IMR-90 (cell line): ENCODE measurements around the gene RASD2. TPM values are rescaled to one million over a fixed set of nuclear protein-coding genes. Genes with fewer than 3 reads are reported as not detected.
A peak's percentile ranks its signal among the peaks of the same experiment; 100 is the strongest.

ENCODE experiments used
- ATAC-seq: fragments of 200-7000 bp; cut with Tn5 transposase; 2 replicates; pipeline ENCODE4 v1.9.1; 2020; ENCODE audit warnings: low read depth, mild to moderate bottlenecking, moderate library complexity
- BruUV-seq: library from RNA; stranded (reverse); fragments of 400-500 nt; replicated peaks from 2 replicates; lab custom pipeline; 2021; lab: Mats Ljungman, UMichigan
- CTCF ChIA-PET: fragments of 300-600 bp; formaldehyde crosslinking; extraction: SDS; loops from one replicate; lab custom pipeline; 2021; ENCODE audit warnings: antibody characterized with exemption; lab: Yijun Ruan, JAX
- POLR2A ChIA-PET: fragments of 300-600 bp; sonication (Branson Sonifier 250); formaldehyde crosslinking; loops from one replicate; lab custom pipeline; 2022; ENCODE audit warnings: antibody characterized with exemption; ENCODE audit not compliant: unreplicated experiment; lab: Charles Lee
- DNase-seq: peaks from one replicate; pipeline ENCODE4 v3.0.0; 2013
- H2AFZ ChIP-seq: replicated peaks from 2 replicates; pipeline ENCODE3; 2013; ENCODE audit warnings: low read length, mild to moderate bottlenecking; ENCODE audit not compliant: poor library complexity
- H2AK5ac ChIP-seq: 2 replicates; pipeline ENCODE4 v1.6.1; 2013; ENCODE audit warnings: low read depth, low read length, inconsistent platforms
- H2AK9ac ChIP-seq: replicated peaks from 2 replicates; pipeline ENCODE3; 2013; ENCODE audit warnings: mild to moderate bottlenecking, low read depth, low read length, moderate library complexity; ENCODE audit not compliant: poor library complexity
- H2BK120ac ChIP-seq: 2 replicates; pipeline ENCODE4 v1.6.1; 2013; ENCODE audit warnings: low read depth, low read length, inconsistent platforms
- H2BK15ac ChIP-seq: 3 replicates; pipeline ENCODE4 v1.6.1; 2013; ENCODE audit warnings: low read depth, low read length, inconsistent platforms
- H2BK20ac ChIP-seq: 2 replicates; pipeline ENCODE4 v1.6.1; 2013; ENCODE audit warnings: low read depth, mild to moderate bottlenecking, inconsistent platforms, low read length, moderate library complexity
- H2BK5ac ChIP-seq: 2 replicates; pipeline ENCODE4 v1.6.1; 2013; ENCODE audit warnings: mild to moderate bottlenecking, low read depth, low read length, inconsistent platforms; ENCODE audit not compliant: poor library complexity, severe bottlenecking
- H3K14ac ChIP-seq: replicated peaks from 2 replicates; pipeline ENCODE4 v1.6.1; 2013; ENCODE audit warnings: low read depth, low read length, inconsistent platforms
- H3K18ac ChIP-seq: 2 replicates; pipeline ENCODE4 v1.6.1; 2013; ENCODE audit warnings: low read depth, low read length, control low read depth
- H3K23ac ChIP-seq: 2 replicates; pipeline ENCODE4 v1.6.1; 2013; ENCODE audit warnings: low read depth, low read length, inconsistent platforms
- H3K27ac ChIP-seq: 2 replicates; pipeline ENCODE4 v1.5.1; 2013; ENCODE audit warnings: mild to moderate bottlenecking, control low read depth, low read length; ENCODE audit not compliant: insufficient read depth
- H3K27me3 ChIP-seq: 2 replicates; pipeline ENCODE4 v1.6.1; 2013; ENCODE audit warnings: low read length; ENCODE audit not compliant: control insufficient read depth, insufficient read depth
- H3K36me3 ChIP-seq: 2 replicates; pipeline ENCODE4 v1.6.1; 2013; ENCODE audit warnings: low read length, mixed read lengths; ENCODE audit not compliant: control insufficient read depth, insufficient read depth
- H3K4ac ChIP-seq: 2 replicates; pipeline ENCODE4 v1.6.1; 2013; ENCODE audit warnings: low read depth, low read length, inconsistent platforms
- H3K4me1 ChIP-seq: 2 replicates; pipeline ENCODE4 v1.6.1; 2013; ENCODE audit warnings: low read length, mixed read lengths; ENCODE audit not compliant: control insufficient read depth, insufficient read depth
- H3K4me2 ChIP-seq: 2 replicates; pipeline ENCODE4 v1.6.1; 2013; ENCODE audit warnings: low read depth, mild to moderate bottlenecking, control low read depth, low read length, moderate library complexity
- H3K4me3 ChIP-seq: 2 replicates; pipeline ENCODE4 v1.5.1; 2013; ENCODE audit warnings: low read depth, mild to moderate bottlenecking, control low read depth, low read length, moderate library complexity; ENCODE audit not compliant: insufficient read depth
- H3K56ac ChIP-seq: 2 replicates; pipeline ENCODE4 v1.6.1; 2013; ENCODE audit warnings: low read length, inconsistent platforms; ENCODE audit not compliant: insufficient read depth; ENCODE audit errors: extremely low read depth
- H3K79me1 ChIP-seq, 2 experiments: 2 replicates each; pipeline ENCODE4 v1.6.1; 2013; ENCODE audit warnings: low read length in 2 of 2, inconsistent platforms in 1 of 2, low read depth in 1 of 2
- H3K9ac ChIP-seq: 2 replicates; pipeline ENCODE4 v1.6.1; 2013; ENCODE audit warnings: low read depth, low read length, control low read depth
- H3K9me1 ChIP-seq: 2 replicates; pipeline ENCODE4 v1.6.1; 2013; ENCODE audit warnings: low read length, inconsistent platforms; ENCODE audit not compliant: insufficient read depth
- H3K9me3 ChIP-seq: 2 replicates; pipeline ENCODE4 v1.6.1; 2013; ENCODE audit warnings: low read length; ENCODE audit not compliant: control insufficient read depth, insufficient read depth
- H4K20me1 ChIP-seq: 2 replicates; pipeline ENCODE4 v1.6.1; 2013; ENCODE audit warnings: low read length, inconsistent platforms; ENCODE audit not compliant: insufficient read depth
- H4K5ac ChIP-seq: 2 replicates; pipeline ENCODE4 v1.6.1; 2013; ENCODE audit warnings: mild to moderate bottlenecking, low read depth, low read length, control low read depth
- H4K8ac ChIP-seq, 2 experiments: 2 replicates each; pipeline ENCODE4 v1.6.1; 2013; ENCODE audit warnings: low read depth in 2 of 2, low read length in 2 of 2, control low read depth in 1 of 2, inconsistent platforms in 1 of 2
- H4K91ac ChIP-seq: 2 replicates; pipeline ENCODE4 v1.6.1; 2013; ENCODE audit warnings: low read depth, low read length, inconsistent platforms; ENCODE audit not compliant: insufficient read depth
- RCOR1 ChIP-seq: IDR thresholded peaks from 2 replicates; pipeline ENCODE4 v1.6.1; 2012; ENCODE audit warnings: mild to moderate bottlenecking, low read length, improper control_type of control experiment; ENCODE audit not compliant: insufficient replicate concordance
- USF2 ChIP-seq: fragments of 150-350 bp; IDR thresholded peaks from 2 replicates; pipeline ENCODE4 v1.6.1; 2017; ENCODE audit warnings: mild to moderate bottlenecking, antibody characterized with exemption, low read length, low read depth
- WGBS, 2 experiments: methylation state at CpG; one replicate each; pipeline versions ENCODE4 v1.1.5 to v1.1.7; 2013; ENCODE audit warnings: missing lambda C conversion rate in 2 of 2; ENCODE audit not compliant: insufficient read length in 1 of 2; ENCODE audit errors: extremely low coverage in 2 of 2; 5-methylcytosine and 5-hydroxymethylcytosine counted together
- dilution Hi-C: fragments of 300-500 bp; cut with HindIII; formaldehyde crosslinking; loops from one replicate; pipeline ENCODE4 v1.14.3; 2018; ENCODE audit warnings: low sequenced_read_pairs; ENCODE audit not compliant: unreplicated experiment
- in situ Hi-C: fragments of 300-500 bp; cut with MboI; formaldehyde crosslinking; loops from 3 replicates; pipeline ENCODE4 v1.14.3; 2019; ENCODE audit warnings: low sequenced_read_pairs, inconsistent platforms, mixed read lengths
- intact Hi-C: fragments of 100-400 bp; cut with micrococcal nuclease; formaldehyde crosslinking; loops from 2 replicates; pipeline ENCODE4 v1.10.0; 2022
- polyA plus RNA-seq, 3 experiments: library from polyadenylated mRNA; depleted of rRNA; stranded (reverse); fragments of >200 nt; gene quantifications; 2 replicates each; pipeline ENCODE4 v1.2.3, GENCODE V29; 2012; ENCODE audit warnings: low replicate concordance in 1 of 3
- total RNA-seq: library from RNA; depleted of rRNA; stranded (reverse); fragments of >200 nt; gene quantifications from 2 replicates; pipeline ENCODE4 v1.2.3, GENCODE V29; 2012

Gene RASD2
- total and polyA plus RNA-seq, 2 of the 4 experiments (the other 2 are of a cell fraction), result under 0.01 to 0.32 TPM

GRCh38 chr22:35530700-35531099, 9.9 kb upstream of the RASD2 start:
- H3K27me3 ChIP-seq, result no peaks in the 10 kb centered on the region
- H4K20me1 ChIP-seq, result no peaks in the 10 kb centered on the region
- BruUV-seq, result no TSS peak
- in situ Hi-C loops (no loop called here), dilution Hi-C loops (no loop called here), intact Hi-C loops (no loop called here)
- 80% methylated on average over 2 of the region's 4 CpGs; no CpG with 5 or more reads in 1 of the 2 experiments for WGBS, 2 experiments
- H3K9ac ChIP-seq, result no peak overlapping the region
- ChIA-PET POLR2A (no interaction called here), CTCF (no interaction called here)
- H3K36me3 ChIP-seq, result no peaks in the 10 kb centered on the region
- H2AK5ac ChIP-seq, result peak overlapping the region; percentile 12; the same call in 1 of the 2 replicates
- H3K27ac ChIP-seq, result no peak overlapping the region
- H3K9me1 ChIP-seq, result peaks cover 6% of the 10 kb centered on the region
- TF ChIP-seq USF2 (peak; percentile 16; the same call in 1 of the 2 replicates), RCOR1 (no peak)
- no peak overlapping the region for H2BK120ac ChIP-seq
- H3K9me3 ChIP-seq, result peaks cover 3% of the 10 kb centered on the region; the same call in 1 of the 2 replicates
- H3K4ac ChIP-seq, result no peak overlapping the region
- DNase-seq, result no peak
- no peak overlapping the region for H4K8ac ChIP-seq
- peaks cover 3% of the 10 kb centered on the region for H3K4me1 ChIP-seq
- no peak overlapping the region for H3K14ac ChIP-seq
- no peak for ATAC-seq
- no peak overlapping the region for H3K4me2 ChIP-seq
- H4K91ac ChIP-seq, result no peak overlapping the region
- no peak overlapping the region for H3K23ac ChIP-seq
- no peak overlapping the region for H2BK20ac ChIP-seq
- no peak overlapping the region for H2BK5ac ChIP-seq
- no peak overlapping the region for H2BK15ac ChIP-seq
- H2AFZ ChIP-seq, result no peak overlapping the region
- no peak overlapping the region for H3K18ac ChIP-seq
- no peak overlapping the region for H3K4me3 ChIP-seq
- H3K79me1 ChIP-seq, result no peaks in the 10 kb centered on the region
- H4K5ac ChIP-seq, result no peak overlapping the region
- H2AK9ac ChIP-seq, result no peak overlapping the region
- H3K56ac ChIP-seq, result no peak overlapping the region
